ENCODE data around the gene C1orf198.

Gene C1orf198

GRCh38 chr1:230858236-230858820 lies 10.0 kb downstream of the C1orf198 start:
- peak overlapping the region; percentile 45 for H3K27ac ChIP-seq (ENCODE audit: low read depth, low read length)
- H4K8ac ChIP-seq (ENCODE audit: low read depth, low read length), result no peak overlapping the region
- no peak overlapping the region for H3K56ac ChIP-seq (ENCODE audit: low read length)
- H3K23ac ChIP-seq (ENCODE audit: low read length), result no peak overlapping the region
- WGBS (ENCODE audit: extremely low coverage, insufficient coverage, low lambda C conversion rate), result no CpG with 5 or more reads among the region's 7 CpGs
- H3K4me2 ChIP-seq (ENCODE audit: low read length), result no peak overlapping the region
- H2BK120ac ChIP-seq (ENCODE audit: low read depth, low read length), result no peak overlapping the region
- no peaks in the 10 kb centered on the region for H3K36me3 ChIP-seq (ENCODE audit: control insufficient read depth, insufficient read depth, low read length)
- H3K79me1 ChIP-seq (ENCODE audit: low read length), result peaks cover 18% of the 10 kb centered on the region
- H3K9ac ChIP-seq (ENCODE audit: low read length), result no peak overlapping the region
- DNase-seq, result no peak
- no peak overlapping the region for H2BK15ac ChIP-seq (replicated peaks; ENCODE audit: low read depth)
- H3K4ac ChIP-seq (ENCODE audit: low read depth, low read length), result no peak overlapping the region
- no peak overlapping the region for H4K5ac ChIP-seq (ENCODE audit: low read length)
- H3K4me3 ChIP-seq (ENCODE audit: low read length), result no peak overlapping the region
- peaks cover 11% of the 10 kb centered on the region for H3K4me1 ChIP-seq (ENCODE audit: control insufficient read depth, low read depth, low read length)
- no peak overlapping the region for H3K18ac ChIP-seq (ENCODE audit: low read length)
- peaks cover 19% of the 10 kb centered on the region for H3K79me2 ChIP-seq (ENCODE audit: control insufficient read depth, insufficient read depth, low read length)
- no peaks in the 10 kb centered on the region for H3K27me3 ChIP-seq (ENCODE audit: insufficient read depth, low read length, poor library complexity)
- H2AK5ac ChIP-seq (ENCODE audit: low read length), result no peak overlapping the region
- H2BK5ac ChIP-seq (ENCODE audit: low read length), result no peak overlapping the region

- H3K27me3 ChIP-seq (ENCODE audit: insufficient read depth, low read length, poor library complexity), result no peaks in the 10 kb centered on the region
- no peak overlapping the region for H3K4me3 ChIP-seq (ENCODE audit: low read length)
- no peak overlapping the region for H4K5ac ChIP-seq (ENCODE audit: low read length)
- no peak overlapping the region for H3K4ac ChIP-seq (ENCODE audit: low read depth, low read length)
- no peak overlapping the region for H2BK120ac ChIP-seq (ENCODE audit: low read depth, low read length)
- no peak overlapping the region for H3K27ac ChIP-seq (ENCODE audit: low read depth, low read length)
- peaks cover 20% of the 10 kb centered on the region for H3K79me2 ChIP-seq (ENCODE audit: control insufficient read depth, insufficient read depth, low read length)
- peaks cover 18% of the 10 kb centered on the region for H3K79me1 ChIP-seq (ENCODE audit: low read length)
- H2BK5ac ChIP-seq (ENCODE audit: low read length), result no peak overlapping the region
- H2AK5ac ChIP-seq (ENCODE audit: low read length), result no peak overlapping the region
- no CpG with 5 or more reads among the region's 1 CpG for whole genome bisulfite sequencing (ENCODE audit: extremely low coverage, insufficient coverage, low lambda C conversion rate)
- H3K18ac ChIP-seq (ENCODE audit: low read length), result no peak overlapping the region
- peaks cover 11% of the 10 kb centered on the region for H3K4me1 ChIP-seq (ENCODE audit: control insufficient read depth, low read depth, low read length)
- no peak overlapping the region for H2BK15ac ChIP-seq (replicated peaks; ENCODE audit: low read depth)
- no peak overlapping the region for H4K8ac ChIP-seq (ENCODE audit: low read depth, low read length)
- H3K36me3 ChIP-seq (ENCODE audit: control insufficient read depth, insufficient read depth, low read length), result peaks cover 1% of the 10 kb centered on the region
- no peak overlapping the region for H3K23ac ChIP-seq (ENCODE audit: low read length)
- DNase-seq, result no peak
- H3K9ac ChIP-seq (ENCODE audit: low read length), result no peak overlapping the region
- no peak overlapping the region for H3K4me2 ChIP-seq (ENCODE audit: low read length)
- H3K56ac ChIP-seq (ENCODE audit: low read length), result no peak overlapping the region
Observed at GRCh38 chr1:230857822-230858221, 10.5 kb downstream of the C1orf198 start.

DNA sequence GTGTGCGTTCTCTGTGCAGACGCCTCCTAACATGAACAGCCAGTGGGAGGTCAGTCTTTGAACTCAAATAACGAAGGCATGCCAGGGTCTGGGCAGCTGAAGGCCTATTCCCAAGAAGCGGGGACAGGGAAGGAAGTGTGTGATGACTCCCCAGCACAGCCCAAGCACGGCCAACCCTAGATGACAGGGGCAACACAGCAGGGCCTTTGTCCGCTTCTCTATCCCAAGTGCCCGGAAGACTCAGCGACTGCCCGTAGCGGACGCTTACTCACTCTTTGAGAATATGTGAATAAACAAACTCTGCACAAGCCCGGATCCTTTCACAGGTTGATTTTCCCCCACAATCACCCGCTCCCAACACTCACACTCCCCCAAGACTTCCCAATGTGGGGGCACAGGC lies 11.2 kb downstream of the C1orf198 start:
- Histone ChIP-seq H3K9ac (ENCODE audit: low read length) (no peak overlapping the region), H2AK5ac (ENCODE audit: low read length) (peak overlapping the region; percentile 10), H2BK5ac (ENCODE audit: low read length) (no peak overlapping the region), H3K79me2 (ENCODE audit: control insufficient read depth, insufficient read depth, low read length) (peaks cover 21% of the 10 kb centered on the region), H3K23ac (ENCODE audit: low read length) (peak overlapping the region; percentile 54), H3K36me3 (ENCODE audit: control insufficient read depth, insufficient read depth, low read length) (peaks cover 2% of the 10 kb centered on the region), H3K4ac (ENCODE audit: low read depth, low read length) (no peak overlapping the region), H3K4me2 (ENCODE audit: low read length) (no peak overlapping the region), H3K4me3 (ENCODE audit: low read length) (no peak overlapping the region), H4K5ac (ENCODE audit: low read length) (no peak overlapping the region), H3K27ac (ENCODE audit: low read depth, low read length) (no peak overlapping the region), H3K27me3 (ENCODE audit: insufficient read depth, low read length, poor library complexity) (no peaks in the 10 kb centered on the region), H3K4me1 (ENCODE audit: control insufficient read depth, low read depth, low read length) (peaks cover 11% of the 10 kb centered on the region), H2BK15ac (replicated peaks; ENCODE audit: low read depth) (no peak overlapping the region), H2BK120ac (ENCODE audit: low read depth, low read length) (no peak overlapping the region), H3K79me1 (ENCODE audit: low read length) (peaks cover 19% of the 10 kb centered on the region), H4K8ac (ENCODE audit: low read depth, low read length) (no peak overlapping the region), H3K56ac (ENCODE audit: low read length) (no peak overlapping the region), H3K18ac (ENCODE audit: low read length) (no peak overlapping the region)
- WGBS (ENCODE audit: extremely low coverage, insufficient coverage, low lambda C conversion rate), result no CpG with 5 or more reads among the region's 13 CpGs
- no peak for DNase-seq

DNA sequence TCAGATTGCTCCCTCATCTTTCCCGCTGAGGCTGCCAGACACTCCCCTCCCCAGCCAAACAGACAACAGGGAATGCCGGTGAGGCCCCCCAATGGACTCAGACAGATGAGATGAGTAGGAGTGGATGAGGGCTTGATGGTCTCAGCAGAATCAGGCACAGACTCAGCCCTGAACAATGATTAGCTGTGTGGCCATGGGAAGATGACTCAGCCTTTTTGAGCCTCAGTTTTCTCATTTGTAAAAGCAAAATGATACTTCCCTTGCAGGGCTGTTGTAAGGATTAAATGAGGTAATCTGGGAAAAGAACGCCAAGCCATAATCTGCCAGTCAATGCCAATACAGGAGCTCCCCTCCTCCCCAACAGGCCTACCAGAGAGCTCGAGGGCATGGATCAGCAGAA lies 12.4 kb downstream of the C1orf198 start:
- H4K5ac ChIP-seq (ENCODE audit: low read length), result no peak overlapping the region
- peaks cover 2% of the 10 kb centered on the region for H3K36me3 ChIP-seq (ENCODE audit: control insufficient read depth, insufficient read depth, low read length)
- H3K4me2 ChIP-seq (ENCODE audit: low read length), result no peak overlapping the region
- H3K27ac ChIP-seq (ENCODE audit: low read depth, low read length), result peak overlapping the region; percentile 64
- peaks cover 17% of the 10 kb centered on the region for H3K4me1 ChIP-seq (ENCODE audit: control insufficient read depth, low read depth, low read length)
- peak overlapping the region; percentile 32 for H2BK120ac ChIP-seq (ENCODE audit: low read depth, low read length)
- H3K27me3 ChIP-seq (ENCODE audit: insufficient read depth, low read length, poor library complexity), result no peaks in the 10 kb centered on the region
- no peak overlapping the region for H4K8ac ChIP-seq (ENCODE audit: low read depth, low read length)
- H2BK5ac ChIP-seq (ENCODE audit: low read length), result no peak overlapping the region
- peaks cover 18% of the 10 kb centered on the region for H3K79me1 ChIP-seq (ENCODE audit: low read length)
- no peak overlapping the region for H3K23ac ChIP-seq (ENCODE audit: low read length)
- H3K9ac ChIP-seq (ENCODE audit: low read length), result no peak overlapping the region
- H3K56ac ChIP-seq (ENCODE audit: low read length), result peak overlapping the region; percentile 57
- H2AK5ac ChIP-seq (ENCODE audit: low read length), result no peak overlapping the region
- H3K79me2 ChIP-seq (ENCODE audit: control insufficient read depth, insufficient read depth, low read length), result peaks cover 18% of the 10 kb centered on the region
- no peak overlapping the region for H3K4me3 ChIP-seq (ENCODE audit: low read length)
- peak; percentile 40 for DNase-seq
- peak overlapping the region; percentile 81 for H3K4ac ChIP-seq (ENCODE audit: low read depth, low read length)
- no CpG with 5 or more reads among the region's 4 CpGs for WGBS (ENCODE audit: extremely low coverage, insufficient coverage, low lambda C conversion rate)
- peak overlapping the region; percentile 71 for H3K18ac ChIP-seq (ENCODE audit: low read length)
- H2BK15ac ChIP-seq (replicated peaks; ENCODE audit: low read depth), result no peak overlapping the region

- peaks cover 14% of the 10 kb centered on the region for H3K79me2 ChIP-seq (ENCODE audit: control insufficient read depth, insufficient read depth, low read length)
- no peak overlapping the region for H3K9ac ChIP-seq (ENCODE audit: low read length)
- peaks cover 27% of the 10 kb centered on the region for H3K4me1 ChIP-seq (ENCODE audit: control insufficient read depth, low read depth, low read length)
- no peak for DNase-seq
- WGBS (ENCODE audit: extremely low coverage, insufficient coverage, low lambda C conversion rate), result no CpG with 5 or more reads among the region's 7 CpGs
- no peak overlapping the region for H2BK5ac ChIP-seq (ENCODE audit: low read length)
- no peak overlapping the region for H4K8ac ChIP-seq (ENCODE audit: low read depth, low read length)
- H3K27me3 ChIP-seq (ENCODE audit: insufficient read depth, low read length, poor library complexity), result no peaks in the 10 kb centered on the region
- no peak overlapping the region for H3K4ac ChIP-seq (ENCODE audit: low read depth, low read length)
- H2BK15ac ChIP-seq (replicated peaks; ENCODE audit: low read depth), result no peak overlapping the region
- no peak overlapping the region for H3K23ac ChIP-seq (ENCODE audit: low read length)
- H4K5ac ChIP-seq (ENCODE audit: low read length), result no peak overlapping the region
- H3K27ac ChIP-seq (ENCODE audit: low read depth, low read length), result no peak overlapping the region
- no peak overlapping the region for H3K56ac ChIP-seq (ENCODE audit: low read length)
- H3K4me2 ChIP-seq (ENCODE audit: low read length), result no peak overlapping the region
- no peak overlapping the region for H3K18ac ChIP-seq (ENCODE audit: low read length)
- H3K36me3 ChIP-seq (ENCODE audit: control insufficient read depth, insufficient read depth, low read length), result peaks cover 2% of the 10 kb centered on the region
- peaks cover 23% of the 10 kb centered on the region for H3K79me1 ChIP-seq (ENCODE audit: low read length)
- no peak overlapping the region for H2AK5ac ChIP-seq (ENCODE audit: low read length)
- no peak overlapping the region for H2BK120ac ChIP-seq (ENCODE audit: low read depth, low read length)
- no peak overlapping the region for H3K4me3 ChIP-seq (ENCODE audit: low read length)
Observed at GRCh38 chr1:230854423-230854822, 13.9 kb downstream of the C1orf198 start.

- H2AK5ac ChIP-seq (ENCODE audit: low read length), result no peak overlapping the region
- H3K4me2 ChIP-seq (ENCODE audit: low read length), result no peak overlapping the region
- no peak overlapping the region for H2BK15ac ChIP-seq (replicated peaks; ENCODE audit: low read depth)
- H3K18ac ChIP-seq (ENCODE audit: low read length), result no peak overlapping the region
- H3K27ac ChIP-seq (ENCODE audit: low read depth, low read length), result no peak overlapping the region
- H4K5ac ChIP-seq (ENCODE audit: low read length), result no peak overlapping the region
- peaks cover 26% of the 10 kb centered on the region for H3K79me1 ChIP-seq (ENCODE audit: low read length)
- no peak for DNase-seq
- no peak overlapping the region for H3K9ac ChIP-seq (ENCODE audit: low read length)
- peaks cover 24% of the 10 kb centered on the region for H3K4me1 ChIP-seq (ENCODE audit: control insufficient read depth, low read depth, low read length)
- H3K56ac ChIP-seq (ENCODE audit: low read length), result no peak overlapping the region
- H2BK5ac ChIP-seq (ENCODE audit: low read length), result no peak overlapping the region
- H3K36me3 ChIP-seq (ENCODE audit: control insufficient read depth, insufficient read depth, low read length), result peaks cover 2% of the 10 kb centered on the region
- H4K8ac ChIP-seq (ENCODE audit: low read depth, low read length), result no peak overlapping the region
- WGBS (ENCODE audit: extremely low coverage, insufficient coverage, low lambda C conversion rate), result no CpG with 5 or more reads among the region's 3 CpGs
- peaks cover 14% of the 10 kb centered on the region for H3K79me2 ChIP-seq (ENCODE audit: control insufficient read depth, insufficient read depth, low read length)
- H3K23ac ChIP-seq (ENCODE audit: low read length), result no peak overlapping the region
- H3K4me3 ChIP-seq (ENCODE audit: low read length), result no peak overlapping the region
- H3K27me3 ChIP-seq (ENCODE audit: insufficient read depth, low read length, poor library complexity), result no peaks in the 10 kb centered on the region
- no peak overlapping the region for H3K4ac ChIP-seq (ENCODE audit: low read depth, low read length)
- no peak overlapping the region for H2BK120ac ChIP-seq (ENCODE audit: low read depth, low read length)
Observed at GRCh38 chr1:230853731-230854130, 14.6 kb downstream of the C1orf198 start.

Measured in mesendoderm (in vitro differentiated cells).